Natural killer cell (primary cell): ENCODE results near the gene TXNRD1. TPM values are rescaled to one million over a fixed set of nuclear protein-coding genes. Genes with fewer than 3 reads are reported as not detected.

Experiments used
- ATAC-seq, 3 donors: fragments of 150-1000 bp in 2 of 3; fragments of 200-7000 bp in 1 of 3; cut with Tn5 transposase; 1 replicate in 1 of 3; 2 replicates in 2 of 3; pipeline ENCODE4 v1.10.0; 2021; ENCODE audit warnings: mild to moderate bottlenecking in 2 of 3, moderate library complexity in 2 of 3
- DNase-seq, 2 donors: peaks; one replicate each; pipeline versions ENCODE4 v3.0.0 to v3.0.0-alpha.2; 2013 to 2021; ENCODE audit warnings: mixed read lengths in 1 of 2
- H3K27ac ChIP-seq: one replicate; pipeline ENCODE4 v1.5.1; 2013; ENCODE audit warnings: mild to moderate bottlenecking, low read length
- H3K27me3 ChIP-seq: one replicate; pipeline ENCODE4 v1.6.1; 2013; ENCODE audit warnings: low read length; ENCODE audit not compliant: control insufficient read depth, insufficient read depth
- H3K36me3 ChIP-seq: one replicate; pipeline ENCODE4 v1.6.1; 2013; ENCODE audit warnings: low read length; ENCODE audit not compliant: control insufficient read depth, insufficient read depth
- H3K4me1 ChIP-seq: one replicate; pipeline ENCODE4 v1.6.1; 2013; ENCODE audit warnings: low read length; ENCODE audit not compliant: control insufficient read depth, insufficient read depth
- H3K4me3 ChIP-seq: one replicate; pipeline ENCODE4 v1.5.1; 2013; ENCODE audit warnings: low read length
- H3K9me3 ChIP-seq: one replicate; pipeline ENCODE4 v1.6.1; 2013; ENCODE audit warnings: low read length; ENCODE audit not compliant: control insufficient read depth, insufficient read depth
- H3K27ac Mint-ChIP-seq, 2 donors: one replicate each; pipeline ENCODE4 v1.8.0; 2022; ENCODE audit warnings: mild to moderate bottlenecking in 2 of 2, mixed read lengths in 2 of 2, moderate library complexity in 1 of 2
- H3K27me3 Mint-ChIP-seq, 2 donors: one replicate each; pipeline ENCODE4 v1.8.0; 2022; ENCODE audit warnings: low read depth in 2 of 2, mixed read lengths in 2 of 2
- H3K36me3 Mint-ChIP-seq: one replicate; pipeline ENCODE4 v1.8.0; 2022; ENCODE audit warnings: mixed read lengths
- H3K4me1 Mint-ChIP-seq, 2 donors: one replicate each; pipeline ENCODE4 v1.8.0; 2022; ENCODE audit warnings: mixed read lengths in 2 of 2
- H3K4me3 Mint-ChIP-seq: one replicate; pipeline ENCODE4 v1.8.0; 2022; ENCODE audit warnings: mild to moderate bottlenecking, moderate library complexity, mixed read lengths
- H3K9me3 Mint-ChIP-seq, 2 donors: one replicate each; pipeline ENCODE4 v1.8.0; 2022; ENCODE audit warnings: mixed read lengths in 2 of 2
- CTCF ChIP-seq: fragments of 200-600 bp; IDR thresholded peaks from one replicate; pipeline ENCODE4 v1.8.0; 2022; ENCODE audit warnings: antibody characterized with exemption
- WGBS: methylation state at CpG from one replicate; pipeline ENCODE4 v1.1.7; 2013; ENCODE audit warnings: missing lambda C conversion rate; ENCODE audit not compliant: insufficient coverage; 5-methylcytosine and 5-hydroxymethylcytosine counted together
- intact Hi-C: fragments of 100-400 bp; cut with micrococcal nuclease; formaldehyde crosslinking; loops from one replicate; pipeline ENCODE4 v1.14.2; 2022
- total RNA-seq, 4 donors: library from RNA; stranded (reverse); fragments of 120-200 nt in 1 of 4; gene quantifications; one replicate each; pipeline versions ENCODE4 v1.2.3 to v1.2.4, GENCODE V29; 2013 to 2022

The TXNRD1 gene
- total RNA-seq, 3 donors from 2014 or later (not counting 1 experiment from before 2014, with no cell fraction given), result 46.9 to 59.7 (median 47.3) TPM

- intact Hi-C loops, result loop anchor here (5.0 kb wide), 1 partner anchor 298 kb away; no protein-coding TSS in a partner anchor
- DNase-seq (no peak), ATAC-seq (no peak)
Measured at GRCh38 chr12:104384141-104384880, 168.7 kb downstream of the TXNRD1 start.

GRCh38 chr12:104385510-104385909 lies 169.9 kb downstream of the TXNRD1 start:
- Histone ChIP-seq H3K9me3 (no peaks in the 10 kb centered on the region), H3K4me1 (peaks cover 9% of the 10 kb centered on the region), H3K27me3 (peaks cover 3% of the 10 kb centered on the region), H3K27ac (no peak overlapping the region), H3K4me3 (no peak overlapping the region), H3K36me3 (no peaks in the 10 kb centered on the region)
- ATAC-seq, result no peak
- WGBS, result 60% methylated on average over 1 of the region's 1 CpG
- no peak overlapping the region for H3K27ac Mint-ChIP-seq
- peaks cover 11 to 18% of the 10 kb centered on the region in 2 donors for H3K4me1 Mint-ChIP-seq
- no peak overlapping the region for H3K4me3 Mint-ChIP-seq
- no peak for DNase-seq
- H3K36me3 Mint-ChIP-seq, result no peaks in the 10 kb centered on the region
- TF ChIP-seq CTCF, result no peak
- H3K27me3 Mint-ChIP-seq, result peaks cover 6 to 7% of the 10 kb centered on the region in 2 donors
- intact Hi-C loops, result no loop called here
- H3K9me3 Mint-ChIP-seq, result no peaks in the 10 kb centered on the region

More at GRCh38 chr12:104384141-104384880, 168.7 kb downstream of the TXNRD1 start:
- Histone ChIP-seq H3K9me3 (no peaks in the 10 kb centered on the region), H3K36me3 (no peaks in the 10 kb centered on the region), H3K4me1 (peaks cover 9% of the 10 kb centered on the region), H3K27ac (no peak overlapping the region), H3K4me3 (no peak overlapping the region), H3K27me3 (peaks cover 3% of the 10 kb centered on the region)
- Mint-ChIP-seq H3K4me1 (peaks cover 11 to 18% of the 10 kb centered on the region in 2 donors), H3K27me3 (peaks cover 6 to 7% of the 10 kb centered on the region in 2 donors), H3K4me3 (no peak overlapping the region), H3K9me3 (no peaks in the 10 kb centered on the region), H3K36me3 (no peaks in the 10 kb centered on the region), H3K27ac (no peak overlapping the region)
- WGBS, result 95% methylated on average over 6 of the region's 6 CpGs
- TF ChIP-seq CTCF, result no peak

- no peak overlapping the region for H3K4me3 ChIP-seq
- Mint-ChIP-seq H3K4me1 (peaks cover 11 to 18% of the 10 kb centered on the region in 2 donors), H3K27me3 (peaks cover 7 to 9% of the 10 kb centered on the region in 2 donors), H3K36me3 (no peaks in the 10 kb centered on the region), H3K4me3 (no peak overlapping the region), H3K27ac (no peak overlapping the region), H3K9me3 (no peaks in the 10 kb centered on the region)
- TF ChIP-seq CTCF, result no peak
- 100% methylated on average over 3 of the region's 3 CpGs for WGBS
- DNase-seq (no peak), ATAC-seq (no peak)
- intact Hi-C loops, result no loop called here
- peaks cover 3% of the 10 kb centered on the region for H3K27me3 ChIP-seq
- no peak overlapping the region for H3K27ac ChIP-seq
- no peaks in the 10 kb centered on the region for H3K9me3 ChIP-seq
- H3K4me1 ChIP-seq, result peaks cover 9% of the 10 kb centered on the region
- no peaks in the 10 kb centered on the region for H3K36me3 ChIP-seq
Measured at GRCh38 chr12:104386461-104386860, 170.9 kb downstream of the TXNRD1 start.
